RWPE1 (cell line): ENCODE results near the gene RBM7.

Source experiments
- CTCF ChIA-PET: fragments of 350-600 bp; sonication (Branson Sonifier 250); formaldehyde crosslinking; extraction: SDS; loops from one replicate; lab custom pipeline; 2021; lab: Yijun Ruan, JAX
- POLR2A ChIA-PET: fragments of 400-600 bp; formaldehyde crosslinking; extraction: SDS; loops from one replicate; lab custom pipeline; 2020; ENCODE audit warnings: antibody characterized with exemption; ENCODE audit not compliant: low non-redundant PET; lab: Yijun Ruan, JAX
- DNase-seq: peaks from one replicate; pipeline ENCODE4 v3.0.0; 2012; ENCODE audit warnings: low spot score
- H3K27ac ChIP-seq: fragments of 450-650 bp; 2 replicates; pipeline ENCODE4 v1.5.1; 2017
- CTCF ChIP-seq: fragments of 450-650 bp; conservative IDR thresholded peaks from 2 replicates; pipeline ENCODE4 v1.5.1; 2017; ENCODE audit warnings: low read depth, mild to moderate bottlenecking

RBM7 gene

GRCh38 chr11:114392735-114393667 is 7.5 kb upstream of the RBM7 start:
- TF ChIP-seq CTCF = no peak
- ChIA-PET CTCF (interaction anchor here (0.7 kb wide), 1 partner anchor 17 kb away, joined by 3 read pairs; no protein-coding TSS in a partner anchor), POLR2A (no interaction called here)
- DNase-seq = no peak
- H3K27ac ChIP-seq = no peak overlapping the region

GRCh38 chr11:114395736-114396135 is 4.7 kb upstream of the RBM7 start:
- H3K27ac ChIP-seq = no peak overlapping the region
- ChIA-PET POLR2A (no interaction called here), CTCF (interaction anchor here (0.7 kb wide), 1 partner anchor 23 kb away, joined by 4 read pairs; no protein-coding TSS in a partner anchor)
- TF ChIP-seq CTCF = no peak
- peak; percentile 8 for DNase-seq

GRCh38 chr11:114396916-114397315 is 3.5 kb upstream of the RBM7 start:
- POLR2A ChIA-PET = no interaction called here
- H3K27ac ChIP-seq = no peak overlapping the region
- CTCF ChIA-PET = interaction anchor here (0.6 kb wide), 1 partner anchor 492 kb away, joined by 3 read pairs; the partner anchor contains the start of gene HTR3B
- no peak for TF ChIP-seq CTCF
- DNase-seq = no peak

GRCh38 chr11:114397349-114397982 is 3.0 kb upstream of the RBM7 start:
- no peak for TF ChIP-seq CTCF
- POLR2A ChIA-PET = no interaction called here
- DNase-seq = no peak
- CTCF ChIA-PET = interaction anchor here (0.6 kb wide), 1 partner anchor 493 kb away, joined by 3 read pairs; the partner anchor contains the start of gene HTR3B
- no peak overlapping the region for H3K27ac ChIP-seq

- CTCF ChIA-PET = interaction anchor here (1.0 kb wide), 1 partner anchor 58 kb away, joined by 3 read pairs; no protein-coding TSS in a partner anchor
These were observed 2.1 kb upstream of the RBM7 start for GRCh38 chr11:114398303-114398920.

More at GRCh38 chr11:114398303-114398920, 2.1 kb upstream of the RBM7 start:
- no peak for TF ChIP-seq CTCF
- no peak overlapping the region for H3K27ac ChIP-seq
- no peak for DNase-seq
- POLR2A ChIA-PET = no interaction called here
